Parathyroid adenoma (tissue), 2 donors: ENCODE results near the gene RFLNA.

Experiments
- H2AFZ ChIP-seq: fragments of 300-600 bp; sonication (generic); one replicate; pipeline ENCODE4 v1.7.0; 2017; ENCODE audit warnings: antibody characterized with exemption, mild to moderate bottlenecking
- H3K27ac ChIP-seq: fragments of 300-600 bp; sonication (generic); one replicate; pipeline ENCODE4 v1.7.0; 2017
- H3K27me3 ChIP-seq: fragments of 300-600 bp; sonication (generic); one replicate; pipeline ENCODE4 v1.7.0; 2017; ENCODE audit warnings: low read length; ENCODE audit not compliant: control insufficient read depth, insufficient read depth
- H3K36me3 ChIP-seq: fragments of 300-600 bp; sonication (generic); one replicate; pipeline ENCODE4 v1.7.0; 2017; ENCODE audit warnings: low read length; ENCODE audit not compliant: control insufficient read depth, insufficient read depth
- H3K4me1 ChIP-seq: fragments of 300-600 bp; sonication (generic); one replicate; pipeline ENCODE4 v1.7.0; 2017; ENCODE audit warnings: control low read depth
- H3K4me2 ChIP-seq: fragments of 300-600 bp; sonication (generic); one replicate; pipeline ENCODE4 v1.7.0; 2017; ENCODE audit warnings: low read length
- H3K4me3 ChIP-seq: fragments of 300-600 bp; sonication (generic); one replicate; pipeline ENCODE4 v1.7.0; 2017; ENCODE audit warnings: low read depth, low read length
- H3K79me2 ChIP-seq: fragments of 300-600 bp; sonication (generic); one replicate; pipeline ENCODE4 v1.7.0; 2017; ENCODE audit warnings: control low read depth
- H3K9ac ChIP-seq: fragments of 300-600 bp; sonication (generic); one replicate; pipeline ENCODE4 v1.7.0; 2017; ENCODE audit warnings: mild to moderate bottlenecking
- H3K9me3 ChIP-seq: fragments of 300-600 bp; sonication (generic); one replicate; pipeline ENCODE4 v1.7.0; 2017; ENCODE audit warnings: low read length; ENCODE audit not compliant: control insufficient read depth
- CTCF ChIP-seq: fragments of 300-600 bp; sonication (generic); IDR thresholded peaks from one replicate; pipeline ENCODE4 v1.7.0; 2017; ENCODE audit warnings: antibody characterized with exemption, mild to moderate bottlenecking
- donor health status: primary hyperparathyroidism.

The RFLNA gene

GRCh38 chr12:124336742-124337520 lies 42.0 kb downstream of the RFLNA start:
- H3K36me3 ChIP-seq, result no peaks in the 10 kb centered on the region

GRCh38 chr12:124337622-124338021 lies 42.7 kb downstream of the RFLNA start:
- no peak overlapping the region for H3K9ac ChIP-seq
- TF ChIP-seq CTCF, result no peak
- H3K79me2 ChIP-seq, result no peaks in the 10 kb centered on the region
- no peak overlapping the region for H3K4me3 ChIP-seq
- H3K4me1 ChIP-seq, result no peaks in the 10 kb centered on the region
- H2AFZ ChIP-seq, result no peak overlapping the region
- no peak overlapping the region for H3K4me2 ChIP-seq
- H3K27me3 ChIP-seq, result no peaks in the 10 kb centered on the region
- no peaks in the 10 kb centered on the region for H3K9me3 ChIP-seq
- H3K36me3 ChIP-seq, result no peaks in the 10 kb centered on the region
- no peak overlapping the region for H3K27ac ChIP-seq

More at GRCh38 chr12:124336742-124337520, 42.0 kb downstream of the RFLNA start:
- Histone ChIP-seq H3K9ac (no peak overlapping the region), H3K4me2 (no peak overlapping the region), H3K9me3 (no peaks in the 10 kb centered on the region), H2AFZ (no peak overlapping the region), H3K79me2 (no peaks in the 10 kb centered on the region), H3K4me3 (no peak overlapping the region), H3K27me3 (no peaks in the 10 kb centered on the region), H3K4me1 (no peaks in the 10 kb centered on the region), H3K27ac (no peak overlapping the region)
- TF ChIP-seq CTCF, result no peak

GRCh38 chr12:124338448-124338847 lies 43.6 kb downstream of the RFLNA start:
- Histone ChIP-seq H3K4me3 (no peak overlapping the region), H3K4me1 (no peaks in the 10 kb centered on the region), H3K9ac (no peak overlapping the region), H3K27ac (no peak overlapping the region), H3K27me3 (no peaks in the 10 kb centered on the region), H2AFZ (no peak overlapping the region), H3K79me2 (no peaks in the 10 kb centered on the region), H3K36me3 (no peaks in the 10 kb centered on the region), H3K9me3 (no peaks in the 10 kb centered on the region), H3K4me2 (no peak overlapping the region)
- no peak for TF ChIP-seq CTCF

- Histone ChIP-seq H2AFZ (no peak overlapping the region), H3K4me2 (no peak overlapping the region), H3K36me3 (no peaks in the 10 kb centered on the region), H3K79me2 (no peaks in the 10 kb centered on the region), H3K4me3 (no peak overlapping the region), H3K9me3 (no peaks in the 10 kb centered on the region), H3K4me1 (no peaks in the 10 kb centered on the region), H3K27me3 (no peaks in the 10 kb centered on the region), H3K9ac (no peak overlapping the region), H3K27ac (no peak overlapping the region)
- TF ChIP-seq CTCF, result no peak
These were observed 44.1 kb downstream of the RFLNA start for GRCh38 chr12:124338876-124339603.
